ENCODE results near the gene RPL27.
"Not testable (repeated sequence)": the region's sequence is repeated elsewhere in the genome, so short reads cannot be mapped to it uniquely, and the experiment has no call there.

The RPL27 gene

DNA sequence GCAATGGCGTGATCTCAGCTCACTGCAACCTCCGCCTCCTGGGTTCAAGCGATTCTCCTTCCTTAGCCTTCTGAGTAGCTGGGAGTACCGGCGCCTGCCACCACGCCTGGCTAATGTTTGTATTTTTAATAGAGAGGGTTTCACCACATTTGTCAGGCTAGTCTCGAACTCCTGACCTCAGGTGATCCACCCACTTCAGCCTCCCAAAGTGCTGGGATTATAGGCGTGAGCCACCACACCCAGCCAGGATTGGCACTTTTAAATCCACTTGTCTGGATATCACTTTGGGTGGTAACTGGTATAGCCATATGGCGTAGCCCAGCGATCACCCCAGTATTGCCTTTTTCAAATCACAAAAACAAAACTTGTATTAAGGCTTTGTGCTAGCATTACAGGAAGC lies 4.3 kb upstream of the RPL27 start:
- not testable (repeated sequence) for DNase-seq (ENCODE audit: low read depth)

DNA sequence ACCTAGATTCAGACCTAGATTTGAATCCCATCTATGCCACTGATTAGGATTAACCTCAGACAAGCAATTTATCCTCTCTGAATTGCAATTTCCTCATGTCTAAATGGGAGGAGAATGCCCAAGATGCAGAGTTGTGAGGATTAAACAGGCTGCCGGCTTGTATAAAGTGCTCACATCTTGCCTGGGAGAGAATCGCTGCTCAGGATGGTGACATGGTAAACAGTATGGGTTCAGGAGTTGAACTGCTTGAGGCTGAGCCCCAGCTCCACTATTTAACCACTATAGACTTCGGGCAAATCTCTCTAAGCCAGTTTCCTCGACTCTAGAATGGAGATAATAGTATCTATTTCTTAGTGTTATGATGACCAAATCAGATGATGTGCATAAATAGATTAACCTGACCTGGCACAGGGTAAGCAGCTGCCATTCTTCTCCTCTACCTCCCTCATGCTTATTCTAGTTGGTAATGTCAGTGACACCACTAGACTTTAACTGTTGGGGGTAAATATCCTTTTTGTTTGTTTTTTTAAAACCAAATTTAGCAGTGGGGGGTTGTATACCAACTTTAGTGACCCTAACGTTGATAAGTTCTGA lies 732 bp upstream of the RPL27 start:
- DNase-seq (ENCODE audit: low read depth): no peak

- no peak for DNase-seq (ENCODE audit: low read depth)
Measured at GRCh38 chr17:42999003-42999525, 845 bp downstream of the RPL27 start.

DNA sequence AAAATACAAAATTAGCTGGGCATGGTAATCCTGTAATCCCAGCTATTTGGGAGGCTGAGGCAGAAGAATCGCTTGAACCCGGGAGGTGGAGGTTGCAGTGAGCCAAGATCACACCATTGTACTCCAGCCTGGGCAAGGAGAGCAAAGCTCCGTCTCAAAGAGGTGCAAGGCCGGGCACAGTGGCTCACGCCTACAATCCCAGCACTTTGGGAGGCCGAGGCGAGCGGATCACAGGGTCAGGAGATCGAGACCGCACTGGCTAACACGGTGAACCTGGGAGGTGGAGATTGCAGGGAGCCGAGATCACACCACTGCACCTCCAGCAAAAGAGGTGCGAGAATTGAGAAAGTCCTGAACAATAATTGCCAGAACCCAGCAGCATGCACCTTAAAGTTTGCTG lies 2.7 kb downstream of the RPL27 start:
- DNase-seq (ENCODE audit: low read depth): not testable (repeated sequence)

DNA sequence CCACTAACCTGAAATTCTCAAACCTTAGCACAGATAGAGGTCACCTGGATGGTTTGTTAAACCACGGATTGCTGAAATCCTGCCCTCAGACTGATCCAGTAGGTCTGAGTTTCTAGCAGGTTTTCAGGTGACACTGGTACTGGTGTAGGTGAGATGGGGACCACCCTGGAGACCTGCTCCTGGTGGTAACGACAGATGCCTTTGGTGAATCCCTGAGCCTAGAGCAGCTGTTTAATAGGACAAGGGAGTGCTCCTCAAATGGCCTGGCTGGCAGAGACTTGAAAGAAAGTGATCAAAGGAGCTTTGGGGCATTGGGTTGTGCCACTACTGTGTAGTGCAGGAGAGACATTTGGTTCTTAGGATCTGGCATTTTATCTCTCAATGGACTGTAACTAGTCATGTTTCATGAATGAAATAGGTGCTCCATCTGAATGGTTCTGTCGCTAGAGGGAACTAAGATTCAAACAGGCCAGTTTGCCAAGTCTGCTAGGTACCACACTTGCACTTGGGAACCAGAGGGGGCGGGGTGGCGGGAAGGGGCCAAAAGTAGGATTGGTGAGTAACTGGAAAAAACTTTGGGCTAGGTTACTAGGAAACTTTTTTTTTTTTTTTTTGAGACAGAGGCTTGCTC lies 5.4 kb downstream of the RPL27 start:
- no peak for DNase-seq (ENCODE audit: low read depth)

- DNase-seq (ENCODE audit: low read depth): peak; percentile 72
Measured at GRCh38 chr17:43006639-43007551, 8.7 kb downstream of the RPL27 start, which contains the start of gene IFI35. IFI35 (plus strand) TSS chr17:43006784; CDS start chr17:43006948, 164 bp downstream.

DNA sequence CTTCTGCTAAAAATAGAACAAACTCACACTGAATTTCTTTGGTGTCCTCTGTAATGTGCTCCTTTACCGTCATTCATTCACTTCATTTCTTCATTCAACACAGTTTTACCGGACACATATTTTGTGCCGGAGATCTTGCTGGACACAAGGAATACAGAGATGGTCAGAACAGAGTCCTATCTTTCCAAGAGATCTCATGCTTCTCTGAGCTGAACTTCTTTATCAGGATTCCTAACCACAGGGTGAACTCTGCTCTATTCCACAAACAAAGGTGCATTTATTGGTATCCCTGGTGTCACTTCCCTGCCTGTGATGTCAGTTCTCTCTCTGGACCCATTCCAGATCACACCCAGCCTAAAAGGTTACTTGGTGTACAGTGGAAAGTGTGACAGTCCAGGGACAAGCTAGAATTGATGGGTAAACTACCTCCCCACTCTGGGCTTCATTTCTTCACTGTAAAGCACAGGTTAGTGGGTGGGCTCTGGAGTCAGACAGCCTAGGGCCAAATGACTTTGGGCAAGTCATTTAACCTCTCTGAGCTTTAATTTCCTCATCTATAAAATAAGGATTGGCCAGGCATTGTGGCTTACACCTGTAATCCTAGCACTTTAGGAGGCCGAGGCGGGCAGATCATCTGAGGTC lies 12.6 kb downstream of the RPL27 start:
- DNase-seq (ENCODE audit: low read depth): no peak

DNA sequence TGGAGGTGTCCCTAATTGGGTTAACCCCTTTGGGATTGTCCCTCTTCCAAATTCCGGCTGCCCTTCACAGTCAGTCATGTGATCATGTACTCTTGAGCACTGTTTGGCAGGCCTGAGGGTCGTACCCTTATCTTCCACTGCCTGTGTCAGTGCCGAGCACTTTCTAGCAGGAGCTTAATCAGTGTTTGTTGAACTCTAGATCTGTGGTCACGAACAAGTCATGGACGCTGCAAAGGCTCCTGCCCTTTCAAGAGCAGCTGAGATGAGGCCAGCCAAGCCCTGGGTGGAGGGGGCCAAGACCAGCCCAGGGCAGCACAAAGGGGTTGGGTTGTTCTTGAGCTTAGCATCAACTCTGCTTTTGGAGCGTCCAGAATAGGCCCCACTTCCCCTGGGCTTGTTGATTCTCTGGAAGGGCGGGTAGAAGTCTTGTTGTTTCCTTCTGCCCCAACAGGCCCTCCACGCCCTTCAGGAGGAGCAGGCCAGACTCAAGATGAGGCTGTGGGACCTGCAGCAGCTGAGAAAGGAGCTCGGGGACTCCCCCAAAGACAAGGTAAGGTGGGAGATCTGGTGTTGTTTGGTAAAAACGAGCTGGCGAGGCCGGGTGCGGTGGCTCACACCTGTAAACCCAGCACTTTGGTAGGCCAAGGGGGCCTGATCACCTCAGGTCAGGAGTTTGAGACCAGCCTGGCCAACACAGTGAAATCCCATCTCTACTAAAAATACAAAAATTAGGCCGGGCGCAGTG lies 13.7 kb downstream of the RPL27 start:
- no peak for DNase-seq (ENCODE audit: low read depth)

DNA sequence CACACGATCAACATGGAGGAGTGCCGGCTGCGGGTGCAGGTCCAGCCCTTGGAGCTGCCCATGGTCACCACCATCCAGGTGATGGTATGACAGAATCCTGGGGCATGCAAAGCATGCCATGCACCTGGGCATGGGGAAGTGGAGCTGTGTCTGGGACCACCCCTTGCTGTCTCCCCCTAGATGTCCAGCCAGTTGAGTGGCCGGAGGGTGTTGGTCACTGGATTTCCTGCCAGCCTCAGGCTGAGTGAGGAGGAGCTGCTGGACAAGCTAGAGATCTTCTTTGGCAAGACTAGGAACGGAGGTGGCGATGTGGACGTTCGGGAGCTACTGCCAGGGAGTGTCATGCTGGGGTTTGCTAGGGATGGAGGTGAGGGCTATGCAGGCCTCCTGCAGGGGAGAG lies 15.1 kb downstream of the RPL27 start:
- no peak for DNase-seq (ENCODE audit: low read depth)

- DNase-seq (ENCODE audit: low read depth): no peak
Measured at GRCh38 chr17:43014020-43014648, 15.9 kb downstream of the RPL27 start.

DNA sequence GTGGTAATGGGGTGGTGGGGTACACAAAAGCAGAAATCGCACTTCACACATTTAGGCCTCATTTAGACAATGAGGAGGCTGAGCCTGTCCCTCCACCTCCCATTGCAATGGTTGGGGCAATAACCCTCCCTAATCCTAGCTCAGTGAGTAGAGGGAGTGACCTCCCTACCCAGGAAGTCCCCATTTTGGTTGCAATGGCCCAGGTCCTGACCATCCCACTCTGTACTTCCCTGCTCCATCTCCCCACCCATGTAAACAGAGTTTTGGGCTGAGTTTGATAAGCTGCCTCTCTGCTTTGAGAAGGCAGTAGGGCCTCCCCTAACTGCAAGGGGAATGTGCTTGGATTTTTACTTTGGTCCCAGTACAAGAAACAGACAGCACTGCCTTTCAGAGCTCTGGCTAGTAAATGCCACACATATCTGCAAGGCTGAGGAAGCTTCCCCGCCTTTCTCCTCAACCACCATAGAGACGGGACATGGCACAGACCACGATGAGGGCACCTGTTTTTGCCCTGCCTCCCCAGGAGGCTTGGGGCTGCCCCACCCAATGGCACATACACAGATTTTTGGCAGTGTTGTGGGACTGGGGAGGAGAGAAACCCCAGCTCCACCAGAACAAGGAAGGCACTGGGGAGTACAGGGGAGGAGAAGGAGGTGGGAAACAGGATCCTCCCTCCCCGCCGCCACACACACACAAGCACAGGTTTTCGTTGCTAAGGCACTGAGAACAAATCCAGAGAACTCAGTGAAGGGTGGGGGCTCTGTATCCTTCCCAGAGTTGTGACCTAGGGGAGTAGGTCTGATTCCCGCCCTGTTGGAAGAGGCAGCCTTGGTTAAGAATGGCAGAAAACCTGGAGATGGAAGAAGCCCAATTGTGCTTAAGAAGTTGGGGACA lies 16.7 kb downstream of the RPL27 start:
- no peak for DNase-seq (ENCODE audit: low read depth)

DNA sequence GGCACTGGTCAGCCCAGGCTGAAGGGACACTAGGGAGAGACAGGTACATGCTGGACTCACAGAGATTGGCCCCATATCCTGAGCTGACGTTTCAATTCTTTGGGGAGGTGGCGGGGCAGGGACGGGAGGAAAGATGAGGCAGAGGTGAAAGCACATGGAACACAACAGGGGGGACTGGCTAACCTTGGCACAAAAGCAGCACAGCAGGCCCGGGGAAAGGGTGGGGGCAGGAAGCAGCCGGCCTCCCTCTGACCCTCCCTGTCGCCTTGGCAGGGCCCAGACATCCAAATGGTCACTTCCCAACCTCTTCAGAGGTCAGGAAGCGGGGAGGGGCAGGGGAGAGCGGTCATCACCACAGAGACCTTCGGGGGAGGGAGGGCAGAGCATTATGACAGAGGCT lies 17.4 kb downstream of the RPL27 start:
- no peak for DNase-seq (ENCODE audit: low read depth)

DNA sequence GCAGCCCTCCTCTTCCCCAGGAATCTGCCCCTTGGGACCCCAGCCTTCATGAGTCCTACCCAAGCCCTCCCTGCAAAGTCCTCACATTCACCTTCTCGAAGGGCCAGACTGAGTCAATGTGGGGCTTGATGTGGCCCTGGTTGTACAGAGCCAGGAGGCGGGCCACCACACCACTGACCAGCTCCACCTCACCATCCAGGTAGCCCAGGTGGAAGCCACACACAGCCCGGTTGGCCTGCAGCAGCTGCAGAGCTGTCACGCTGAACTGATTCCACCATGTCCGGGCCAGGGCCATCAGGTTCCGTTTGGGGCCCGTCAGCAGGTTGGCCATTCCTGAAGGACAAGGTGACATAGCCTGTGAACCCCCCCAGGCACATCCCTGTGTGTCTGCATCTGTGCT lies 18.0 kb downstream of the RPL27 start:
- no peak for DNase-seq (ENCODE audit: low read depth)

DNA sequence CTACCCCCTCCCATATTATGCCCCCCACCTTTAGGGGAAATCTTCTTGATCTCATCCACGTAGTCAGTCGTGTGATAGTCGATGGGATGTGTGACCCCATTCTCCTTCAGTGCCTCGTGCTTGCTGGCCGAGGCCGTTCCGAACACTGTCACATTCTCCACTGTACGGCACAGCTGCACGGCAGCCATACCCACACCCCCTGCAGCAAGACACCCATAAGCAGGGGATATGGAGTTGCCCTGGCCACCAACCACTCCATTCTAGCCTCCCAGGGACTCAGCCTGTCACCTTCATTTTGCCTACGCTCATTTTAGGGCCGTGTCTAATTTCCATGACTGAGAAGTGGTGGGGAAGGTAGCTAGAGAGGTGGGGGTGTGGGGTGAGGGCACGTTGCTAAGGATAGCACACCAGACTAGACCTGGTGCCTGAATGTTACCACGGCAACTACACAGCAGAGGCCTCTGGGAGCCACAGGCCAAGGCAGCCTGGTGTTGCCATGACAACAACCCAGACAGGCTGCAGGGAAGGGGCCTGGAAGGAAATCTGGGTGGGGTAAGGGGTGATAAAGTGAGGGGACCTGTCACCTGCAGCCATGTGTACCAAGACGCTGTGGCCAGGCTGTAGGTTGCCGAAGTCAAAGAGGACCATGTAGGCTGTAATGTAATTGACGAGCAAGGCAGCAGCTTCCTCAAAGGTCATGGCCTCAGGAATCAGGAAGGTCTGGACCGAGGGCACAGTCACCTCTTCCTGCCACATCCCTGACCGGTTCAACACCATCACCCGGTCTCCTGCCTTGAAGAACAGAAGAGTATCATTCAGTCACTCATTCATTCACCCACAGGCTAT lies 20.0 kb downstream of the RPL27 start:
- DNase-seq (ENCODE audit: low read depth): no peak

DNA sequence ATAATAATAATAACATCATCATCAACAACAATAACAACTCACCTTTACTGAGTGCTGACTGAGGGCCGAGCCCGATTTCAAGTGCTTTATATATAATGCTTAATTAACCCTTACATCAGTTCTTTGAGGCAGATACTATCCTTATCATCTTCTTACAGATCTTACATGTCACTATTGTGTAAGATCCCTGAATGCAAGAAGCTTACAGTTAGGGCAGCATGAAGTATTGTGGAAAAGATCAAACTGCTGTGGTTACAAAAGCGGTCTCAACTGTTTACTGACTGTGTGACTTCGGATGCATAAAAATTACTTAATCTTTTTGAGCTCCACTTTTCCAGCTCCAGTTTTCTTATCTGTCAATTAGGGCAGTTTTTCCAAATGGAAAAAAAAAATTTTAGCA lies 20.7 kb downstream of the RPL27 start:
- DNase-seq (ENCODE audit: low read depth): no peak

DNA sequence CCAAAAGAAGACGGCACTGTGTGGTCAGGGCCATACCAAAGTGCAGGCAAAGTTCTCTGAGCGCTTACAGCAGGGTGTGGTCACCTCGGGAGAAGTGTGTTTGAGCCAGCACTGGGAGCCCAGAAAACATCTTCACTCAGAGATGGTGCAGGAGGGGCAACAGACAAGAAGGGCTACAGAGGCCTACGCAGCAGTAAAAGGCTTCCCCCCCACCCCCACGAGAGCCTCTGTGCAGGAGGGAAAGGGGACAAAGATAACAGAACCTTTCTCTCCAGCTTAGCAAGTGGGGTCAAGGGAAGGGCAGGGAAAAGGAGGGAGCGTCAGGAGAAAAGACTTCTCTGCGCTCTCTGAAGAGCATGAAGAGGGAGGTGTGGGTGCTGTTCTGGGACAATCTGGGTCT lies 21.2 kb downstream of the RPL27 start:
- DNase-seq (ENCODE audit: low read depth): no peak

DNA sequence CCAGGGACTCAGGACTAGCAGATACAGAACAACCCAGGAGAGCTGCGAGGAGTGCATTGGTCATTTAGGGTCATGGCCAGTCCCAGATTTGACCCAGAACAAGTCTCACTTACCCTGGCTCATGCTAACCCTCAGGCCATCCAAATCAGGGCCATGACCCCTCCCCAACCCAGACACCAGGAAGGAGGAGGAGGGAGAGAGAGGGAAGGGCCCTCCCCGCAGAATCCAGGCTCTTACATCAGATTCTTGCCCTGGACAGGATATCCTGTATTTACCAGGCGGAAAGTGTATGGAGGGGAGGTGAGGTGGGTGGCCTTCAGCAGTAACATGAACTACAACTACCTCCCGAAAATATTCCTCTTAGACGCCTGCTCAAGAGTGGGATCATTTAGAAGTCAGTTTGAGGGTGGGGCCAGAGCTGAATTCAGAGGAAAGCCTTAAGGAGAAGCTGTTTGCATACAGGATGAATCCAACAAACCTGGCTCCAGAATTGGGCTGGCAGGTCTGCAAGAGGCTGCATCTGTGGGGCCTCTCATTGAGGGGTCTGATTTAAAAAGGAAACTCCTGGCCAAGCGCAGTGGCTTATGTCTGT lies 21.9 kb downstream of the RPL27 start:
- DNase-seq (ENCODE audit: low read depth): no peak

All from GM04504 (cell line).